GM06990 (cell line): ENCODE results near the gene LCOR.

Experiments used
- DNase-seq: peaks from one replicate; pipeline ENCODE4 v3.0.0-alpha.2; 2011; ENCODE audit not compliant: insufficient read length; ENCODE audit errors: extremely low read depth
- H3K27me3 ChIP-seq: replicated peaks from 2 replicates; pipeline ENCODE4 v1.6.0; 2011; ENCODE audit warnings: low read length; ENCODE audit not compliant: control insufficient read depth, insufficient read depth
- H3K36me3 ChIP-seq: 2 replicates; pipeline ENCODE4 v1.5.1; 2011; ENCODE audit warnings: low read length; ENCODE audit not compliant: control insufficient read depth, insufficient read depth
- H3K4me3 ChIP-seq: replicated peaks from 2 replicates; pipeline ENCODE4 v1.5.1; 2011; ENCODE audit warnings: low read depth, mild to moderate bottlenecking, control low read depth, low read length
- CTCF ChIP-seq: IDR thresholded peaks from 2 replicates; pipeline ENCODE4 v1.5.1; 2011; ENCODE audit warnings: low read length, control low read depth, mild to moderate bottlenecking, inconsistent platforms; ENCODE audit not compliant: insufficient read depth, poor library complexity, severe bottlenecking

LCOR gene

GRCh38 chr10:96964131-96964530 is 132.0 kb downstream of the LCOR start:
- no peak for DNase-seq
- TF ChIP-seq CTCF: no peak

GRCh38 chr10:96967847-96968246 is 135.7 kb downstream of the LCOR start:
- Histone ChIP-seq H3K27me3 (no peaks in the 10 kb centered on the region), H3K4me3 (no peak overlapping the region), H3K36me3 (no peaks in the 10 kb centered on the region)
- TF ChIP-seq CTCF: no peak
- DNase-seq: no peak

More at GRCh38 chr10:96964131-96964530, 132.0 kb downstream of the LCOR start:
- Histone ChIP-seq H3K27me3 (no peaks in the 10 kb centered on the region), H3K36me3 (no peaks in the 10 kb centered on the region), H3K4me3 (no peak overlapping the region)

- H3K36me3 ChIP-seq: no peaks in the 10 kb centered on the region
- no peaks in the 10 kb centered on the region for H3K27me3 ChIP-seq
- no peak for TF ChIP-seq CTCF
- DNase-seq: no peak
- H3K4me3 ChIP-seq: no peak overlapping the region
These were observed 136.8 kb downstream of the LCOR start for GRCh38 chr10:96968682-96969423.

- Histone ChIP-seq H3K36me3 (no peaks in the 10 kb centered on the region), H3K27me3 (no peaks in the 10 kb centered on the region), H3K4me3 (no peak overlapping the region)
- TF ChIP-seq CTCF: no peak
- no peak for DNase-seq
These were observed 139.2 kb downstream of the LCOR start for GRCh38 chr10:96971324-96971723.

- Histone ChIP-seq H3K27me3 (no peaks in the 10 kb centered on the region), H3K36me3 (no peaks in the 10 kb centered on the region), H3K4me3 (no peak overlapping the region)
- TF ChIP-seq CTCF: no peak
- DNase-seq: no peak
These were observed 140.2 kb downstream of the LCOR start for GRCh38 chr10:96972264-96972663.
